ENCODE results near the gene ADH1B. TPM values are rescaled to one million over a fixed set of nuclear protein-coding genes. Genes with fewer than 3 reads are reported as not detected.
A peak's percentile ranks its signal among the peaks of the same experiment; 100 is the strongest.

ADH1B gene
- total and polyA plus RNA-seq, 4 donors, result 38.3 to 1,460 (median 911) TPM

DNA sequence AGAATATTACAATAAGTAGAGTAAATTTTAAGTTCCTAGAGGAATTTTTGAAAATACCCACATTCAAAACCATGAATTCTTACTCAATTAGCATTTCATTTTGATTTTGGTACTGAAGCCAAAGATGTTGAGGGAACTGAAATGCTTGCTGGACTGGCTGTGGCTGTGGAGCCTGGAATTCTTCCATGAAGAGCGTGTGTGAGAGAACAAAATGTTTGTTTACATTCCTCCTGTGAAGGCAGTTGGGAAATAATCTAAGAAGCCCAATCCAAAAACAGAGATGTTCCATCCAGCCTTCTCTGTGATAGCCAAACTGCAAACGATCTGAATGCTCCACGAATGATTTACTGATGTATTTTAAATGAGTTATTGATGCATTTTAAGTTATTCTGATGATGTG, 3.8 kb upstream of the ADH1B start (continued):
- TF ChIP-seq, protein P1, sequence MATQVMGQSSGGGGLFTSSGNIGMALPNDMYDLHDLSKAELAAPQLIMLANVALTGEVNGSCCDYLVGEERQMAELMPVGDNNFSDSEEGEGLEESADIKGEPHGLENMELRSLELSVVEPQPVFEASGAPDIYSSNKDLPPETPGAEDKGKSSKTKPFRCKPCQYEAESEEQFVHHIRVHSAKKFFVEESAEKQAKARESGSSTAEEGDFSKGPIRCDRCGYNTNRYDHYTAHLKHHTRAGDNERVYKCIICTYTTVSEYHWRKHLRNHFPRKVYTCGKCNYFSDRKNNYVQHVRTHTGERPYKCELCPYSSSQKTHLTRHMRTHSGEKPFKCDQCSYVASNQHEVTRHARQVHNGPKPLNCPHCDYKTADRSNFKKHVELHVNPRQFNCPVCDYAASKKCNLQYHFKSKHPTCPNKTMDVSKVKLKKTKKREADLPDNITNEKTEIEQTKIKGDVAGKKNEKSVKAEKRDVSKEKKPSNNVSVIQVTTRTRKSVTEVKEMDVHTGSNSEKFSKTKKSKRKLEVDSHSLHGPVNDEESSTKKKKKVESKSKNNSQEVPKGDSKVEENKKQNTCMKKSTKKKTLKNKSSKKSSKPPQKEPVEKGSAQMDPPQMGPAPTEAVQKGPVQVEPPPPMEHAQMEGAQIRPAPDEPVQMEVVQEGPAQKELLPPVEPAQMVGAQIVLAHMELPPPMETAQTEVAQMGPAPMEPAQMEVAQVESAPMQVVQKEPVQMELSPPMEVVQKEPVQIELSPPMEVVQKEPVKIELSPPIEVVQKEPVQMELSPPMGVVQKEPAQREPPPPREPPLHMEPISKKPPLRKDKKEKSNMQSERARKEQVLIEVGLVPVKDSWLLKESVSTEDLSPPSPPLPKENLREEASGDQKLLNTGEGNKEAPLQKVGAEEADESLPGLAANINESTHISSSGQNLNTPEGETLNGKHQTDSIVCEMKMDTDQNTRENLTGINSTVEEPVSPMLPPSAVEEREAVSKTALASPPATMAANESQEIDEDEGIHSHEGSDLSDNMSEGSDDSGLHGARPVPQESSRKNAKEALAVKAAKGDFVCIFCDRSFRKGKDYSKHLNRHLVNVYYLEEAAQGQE (IDR thresholded peaks at IDR 0.05), result peak; percentile 68
- peak; percentile 92 for TF ChIP-seq FOXA2 (IDR thresholded peaks at IDR 0.05)
- TF ChIP-seq RXRA (IDR thresholded peaks at IDR 0.05), result peak; percentile 81 to 90
- TF ChIP-seq JUND (IDR thresholded peaks at IDR 0.05), result peak; percentile 56 to 72
- peak; percentile 72 to 81 for TF ChIP-seq HNF4A (conservative IDR thresholded peaks at IDR 0.05)
- TF ChIP-seq, protein P2, sequence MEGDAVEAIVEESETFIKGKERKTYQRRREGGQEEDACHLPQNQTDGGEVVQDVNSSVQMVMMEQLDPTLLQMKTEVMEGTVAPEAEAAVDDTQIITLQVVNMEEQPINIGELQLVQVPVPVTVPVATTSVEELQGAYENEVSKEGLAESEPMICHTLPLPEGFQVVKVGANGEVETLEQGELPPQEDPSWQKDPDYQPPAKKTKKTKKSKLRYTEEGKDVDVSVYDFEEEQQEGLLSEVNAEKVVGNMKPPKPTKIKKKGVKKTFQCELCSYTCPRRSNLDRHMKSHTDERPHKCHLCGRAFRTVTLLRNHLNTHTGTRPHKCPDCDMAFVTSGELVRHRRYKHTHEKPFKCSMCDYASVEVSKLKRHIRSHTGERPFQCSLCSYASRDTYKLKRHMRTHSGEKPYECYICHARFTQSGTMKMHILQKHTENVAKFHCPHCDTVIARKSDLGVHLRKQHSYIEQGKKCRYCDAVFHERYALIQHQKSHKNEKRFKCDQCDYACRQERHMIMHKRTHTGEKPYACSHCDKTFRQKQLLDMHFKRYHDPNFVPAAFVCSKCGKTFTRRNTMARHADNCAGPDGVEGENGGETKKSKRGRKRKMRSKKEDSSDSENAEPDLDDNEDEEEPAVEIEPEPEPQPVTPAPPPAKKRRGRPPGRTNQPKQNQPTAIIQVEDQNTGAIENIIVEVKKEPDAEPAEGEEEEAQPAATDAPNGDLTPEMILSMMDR (IDR thresholded peaks at IDR 0.05; ENCODE audit: low read depth, low read length, missing input control), result no peak

DNA sequence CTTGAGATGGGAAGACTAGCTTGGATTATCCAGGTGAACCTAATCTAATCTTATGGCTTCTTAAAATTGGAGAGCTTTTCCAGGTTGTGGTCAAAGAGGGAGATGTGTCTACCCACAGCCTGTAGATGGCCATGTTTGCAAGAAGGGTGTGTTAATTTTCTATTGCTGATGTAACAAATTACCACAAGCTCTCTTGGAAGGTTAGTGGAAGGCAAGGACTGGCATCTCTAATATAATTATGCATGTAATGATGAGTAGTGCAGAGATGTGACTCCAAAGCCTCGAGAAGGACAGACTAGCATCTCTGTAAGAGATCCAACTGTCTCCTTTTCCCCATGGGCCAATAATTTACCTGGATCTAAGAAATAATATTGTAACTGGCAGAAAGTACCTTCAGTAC, 3.2 kb upstream of the ADH1B start:
- Histone ChIP-seq H3K36me3 (ENCODE audit: control insufficient read depth in 4 of 4, insufficient read depth in 3 of 4, low read depth in 1 of 4, low read length in 3 of 4) (no peaks in the 10 kb centered on the region), H3K27ac (ENCODE audit: low read depth in 1 of 2, low read length in 2 of 2) (peak overlapping the region; percentile 57 to 65), H3K9me3 (ENCODE audit: control insufficient read depth in 4 of 4, low read length in 3 of 4) (no peaks in the 10 kb centered on the region), H3K4me1 (ENCODE audit: control insufficient read depth in 4 of 4, insufficient read depth in 4 of 4, low read length in 3 of 4) (peaks cover 7 to 42% (median 36%) of the 10 kb centered on the region in 4 donors), H3K9ac (ENCODE audit: low read depth in 1 of 2, low read length in 2 of 2) (peak overlapping the region in 1 of 2 donors; percentile 60), H3K4me3 (ENCODE audit: low read depth in 1 of 3, low read length in 3 of 3) (peak overlapping the region in 1 of 3 donors; percentile 42), H3K27me3 (ENCODE audit: control insufficient read depth in 4 of 4, insufficient read depth in 4 of 4, low read length in 3 of 4) (no peaks in the 10 kb centered on the region)
- 27% methylated on average over 1 of the region's 1 CpG for WGBS
- DNase-seq (ENCODE audit: low spot score), result no peak
- TF ChIP-seq, protein P3, sequence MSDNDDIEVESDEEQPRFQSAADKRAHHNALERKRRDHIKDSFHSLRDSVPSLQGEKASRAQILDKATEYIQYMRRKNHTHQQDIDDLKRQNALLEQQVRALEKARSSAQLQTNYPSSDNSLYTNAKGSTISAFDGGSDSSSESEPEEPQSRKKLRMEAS (IDR thresholded peaks at IDR 0.05), result no peak
- TF ChIP-seq, protein P1 (IDR thresholded peaks at IDR 0.05), result no peak
- TF ChIP-seq, protein P4, sequence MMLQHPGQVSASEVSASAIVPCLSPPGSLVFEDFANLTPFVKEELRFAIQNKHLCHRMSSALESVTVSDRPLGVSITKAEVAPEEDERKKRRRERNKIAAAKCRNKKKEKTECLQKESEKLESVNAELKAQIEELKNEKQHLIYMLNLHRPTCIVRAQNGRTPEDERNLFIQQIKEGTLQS (IDR thresholded peaks at IDR 0.05), result no peak
- TF ChIP-seq GABPA (IDR thresholded peaks at IDR 0.05 in 1 of 2, conservative IDR thresholded peaks at IDR 0.05 in 1 of 2) (no peak), SP1 (IDR thresholded peaks at IDR 0.05) (no peak), NR2F2 (IDR thresholded peaks at IDR 0.05) (no peak), FOXA2 (IDR thresholded peaks at IDR 0.05) (no peak), HNF4A (conservative IDR thresholded peaks at IDR 0.05) (no peak), TAF1 (conservative IDR thresholded peaks at IDR 0.05) (no peak)
